Glutamatergic neuron (in vitro differentiated cells): ENCODE data around the gene LARP4B. TPM values are rescaled to one million over a fixed set of nuclear protein-coding genes. Genes with fewer than 3 reads are reported as not detected.
"Not testable (repeated sequence)": the region's sequence is repeated elsewhere in the genome, so short reads cannot be mapped to it uniquely, and the experiment has no call there.

ENCODE experiments used
- DNase-seq: peaks from one replicate; pipeline ENCODE4 v3.0.0; 2022
- H3K27ac Mint-ChIP-seq: one replicate; pipeline ENCODE4 v1.8.0; 2020; ENCODE audit warnings: mild to moderate bottlenecking, mixed read lengths, inconsistent platforms; ENCODE audit not compliant: unreplicated experiment
- H3K27me3 Mint-ChIP-seq: one replicate; pipeline ENCODE4 v1.8.0; 2020; ENCODE audit warnings: mild to moderate bottlenecking, moderate library complexity, mixed read lengths, inconsistent platforms; ENCODE audit not compliant: unreplicated experiment
- H3K36me3 Mint-ChIP-seq: one replicate; pipeline ENCODE4 v1.8.0; 2020; ENCODE audit warnings: mild to moderate bottlenecking, mixed read lengths, inconsistent platforms; ENCODE audit not compliant: unreplicated experiment
- H3K4me1 Mint-ChIP-seq: one replicate; pipeline ENCODE4 v1.8.0; 2020; ENCODE audit warnings: mild to moderate bottlenecking, low read depth, mixed read lengths, inconsistent platforms; ENCODE audit not compliant: unreplicated experiment
- H3K4me3 Mint-ChIP-seq: one replicate; pipeline ENCODE4 v1.8.0; 2020; ENCODE audit warnings: mild to moderate bottlenecking, mixed read lengths, inconsistent platforms; ENCODE audit not compliant: unreplicated experiment
- H3K9me3 Mint-ChIP-seq: one replicate; pipeline ENCODE4 v1.8.0; 2020; ENCODE audit warnings: mild to moderate bottlenecking, moderate library complexity, mixed read lengths, inconsistent platforms; ENCODE audit not compliant: unreplicated experiment
- total RNA-seq: library from RNA; stranded (reverse); fragmentation: NEBNext Ultra II Directional; extraction: Animal tissue kit (Norgen Biotek cat#: 25700); gene quantifications from one replicate; pipeline ENCODE4 v1.2.1, GENCODE V29; 2021; ENCODE audit not compliant: unreplicated experiment
- TF ChIP-seq, protein P1 (sequence below): fragments of 200-600 bp; sonication (generic); IDR thresholded peaks from one replicate; pipeline ENCODE4 v1.5.0; 2021; ENCODE audit not compliant: partially characterized antibody, unreplicated experiment

The LARP4B gene
- total RNA-seq, 1 donor from 2014 or later: 65.6 TPM

DNA sequence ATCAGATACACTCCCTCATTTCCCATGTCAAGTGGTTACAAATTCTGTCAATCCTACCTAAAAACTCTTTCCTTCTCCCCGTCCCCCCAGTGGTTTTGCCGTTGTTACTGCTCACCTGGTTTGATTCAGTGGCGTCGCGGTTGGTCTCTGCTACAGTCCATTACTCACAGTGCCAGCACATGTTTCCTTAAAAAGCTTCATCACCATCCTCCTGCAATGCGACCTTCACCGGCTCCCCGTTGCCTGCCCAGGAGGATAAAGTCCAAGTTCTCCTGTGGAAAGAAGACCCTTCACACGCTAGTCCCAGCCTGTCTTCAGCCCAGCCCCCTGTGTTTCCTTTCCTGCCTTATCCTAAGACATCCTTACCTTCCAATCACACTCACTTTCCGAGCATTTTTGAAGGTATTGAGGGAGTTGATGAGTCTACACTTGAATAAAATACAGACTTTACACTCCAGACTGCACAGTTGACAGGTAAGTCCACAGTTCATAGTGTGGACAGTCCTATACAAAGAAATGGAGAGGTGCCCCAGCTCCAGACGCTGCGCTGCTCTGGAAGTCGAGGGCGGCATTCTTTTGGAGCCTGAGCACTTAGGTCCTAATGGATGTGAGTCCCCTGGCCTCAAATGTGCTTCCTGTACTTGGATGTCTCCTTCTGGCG lies 3.4 kb upstream of the LARP4B start:
- H3K4me3 Mint-ChIP-seq: no peak overlapping the region
- H3K36me3 Mint-ChIP-seq: no peaks in the 10 kb centered on the region
- no peak for DNase-seq
- H3K27me3 Mint-ChIP-seq: peaks cover 7% of the 10 kb centered on the region
- H3K4me1 Mint-ChIP-seq: peaks cover 8% of the 10 kb centered on the region
- peaks cover 10% of the 10 kb centered on the region for H3K9me3 Mint-ChIP-seq
- no peak overlapping the region for H3K27ac Mint-ChIP-seq
- TF ChIP-seq, protein P1, sequence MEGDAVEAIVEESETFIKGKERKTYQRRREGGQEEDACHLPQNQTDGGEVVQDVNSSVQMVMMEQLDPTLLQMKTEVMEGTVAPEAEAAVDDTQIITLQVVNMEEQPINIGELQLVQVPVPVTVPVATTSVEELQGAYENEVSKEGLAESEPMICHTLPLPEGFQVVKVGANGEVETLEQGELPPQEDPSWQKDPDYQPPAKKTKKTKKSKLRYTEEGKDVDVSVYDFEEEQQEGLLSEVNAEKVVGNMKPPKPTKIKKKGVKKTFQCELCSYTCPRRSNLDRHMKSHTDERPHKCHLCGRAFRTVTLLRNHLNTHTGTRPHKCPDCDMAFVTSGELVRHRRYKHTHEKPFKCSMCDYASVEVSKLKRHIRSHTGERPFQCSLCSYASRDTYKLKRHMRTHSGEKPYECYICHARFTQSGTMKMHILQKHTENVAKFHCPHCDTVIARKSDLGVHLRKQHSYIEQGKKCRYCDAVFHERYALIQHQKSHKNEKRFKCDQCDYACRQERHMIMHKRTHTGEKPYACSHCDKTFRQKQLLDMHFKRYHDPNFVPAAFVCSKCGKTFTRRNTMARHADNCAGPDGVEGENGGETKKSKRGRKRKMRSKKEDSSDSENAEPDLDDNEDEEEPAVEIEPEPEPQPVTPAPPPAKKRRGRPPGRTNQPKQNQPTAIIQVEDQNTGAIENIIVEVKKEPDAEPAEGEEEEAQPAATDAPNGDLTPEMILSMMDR: no peak

DNA sequence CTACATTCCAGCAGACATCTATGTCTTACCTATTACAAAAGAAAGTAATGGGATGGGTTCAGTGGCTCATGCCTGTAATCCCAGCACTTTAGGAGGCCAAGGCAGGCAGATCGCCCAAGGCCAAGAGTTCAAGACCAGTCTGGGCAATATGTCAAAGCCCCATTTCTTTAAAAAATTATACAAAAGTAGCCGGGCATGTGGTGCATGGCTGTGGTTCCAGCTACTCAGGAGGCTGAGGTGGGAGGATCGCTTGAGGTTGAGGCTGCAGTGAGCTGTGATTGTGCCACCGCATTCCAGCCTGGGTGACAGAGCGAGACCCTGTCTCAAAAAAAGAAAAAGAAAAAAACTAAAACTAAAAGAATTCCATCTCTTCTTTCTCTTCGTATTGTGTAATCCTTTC lies 2.7 kb upstream of the LARP4B start:
- DNase-seq, H3K4me3 Mint-ChIP-seq, H3K27ac Mint-ChIP-seq, H3K27me3 Mint-ChIP-seq, H3K36me3 Mint-ChIP-seq: not testable (repeated sequence)
- H3K9me3 Mint-ChIP-seq: peaks cover 10% of the 10 kb centered on the region
- peaks cover 11% of the 10 kb centered on the region for H3K4me1 Mint-ChIP-seq

DNA sequence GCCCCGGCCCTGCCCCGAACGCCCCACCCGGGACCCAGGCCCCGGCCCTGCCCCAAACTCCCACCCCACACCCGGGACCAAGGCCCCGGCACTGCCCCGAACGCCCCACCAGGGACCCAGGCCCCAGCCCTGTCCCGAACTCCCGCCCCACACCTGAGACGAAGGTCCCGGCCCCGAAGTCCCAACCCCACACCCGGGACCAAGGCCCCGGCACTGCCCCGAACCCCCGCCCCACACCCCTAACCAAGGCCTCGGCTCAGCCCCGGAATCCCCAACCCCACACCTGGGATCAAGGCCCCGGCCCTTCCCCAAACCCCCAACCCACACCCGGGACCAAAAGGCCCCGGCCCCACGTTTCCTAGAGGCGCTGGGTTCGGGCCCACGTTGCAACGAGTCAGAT lies 1.1 kb upstream of the LARP4B start:
- peaks cover 11% of the 10 kb centered on the region for H3K4me1 Mint-ChIP-seq
- DNase-seq: no peak
- TF ChIP-seq, protein P1: no peak
- no peak overlapping the region for H3K27ac Mint-ChIP-seq
- H3K4me3 Mint-ChIP-seq: peak overlapping the region; percentile 83
- H3K27me3 Mint-ChIP-seq: peaks cover 7% of the 10 kb centered on the region
- peaks cover 10% of the 10 kb centered on the region for H3K9me3 Mint-ChIP-seq
- no peaks in the 10 kb centered on the region for H3K36me3 Mint-ChIP-seq

DNA sequence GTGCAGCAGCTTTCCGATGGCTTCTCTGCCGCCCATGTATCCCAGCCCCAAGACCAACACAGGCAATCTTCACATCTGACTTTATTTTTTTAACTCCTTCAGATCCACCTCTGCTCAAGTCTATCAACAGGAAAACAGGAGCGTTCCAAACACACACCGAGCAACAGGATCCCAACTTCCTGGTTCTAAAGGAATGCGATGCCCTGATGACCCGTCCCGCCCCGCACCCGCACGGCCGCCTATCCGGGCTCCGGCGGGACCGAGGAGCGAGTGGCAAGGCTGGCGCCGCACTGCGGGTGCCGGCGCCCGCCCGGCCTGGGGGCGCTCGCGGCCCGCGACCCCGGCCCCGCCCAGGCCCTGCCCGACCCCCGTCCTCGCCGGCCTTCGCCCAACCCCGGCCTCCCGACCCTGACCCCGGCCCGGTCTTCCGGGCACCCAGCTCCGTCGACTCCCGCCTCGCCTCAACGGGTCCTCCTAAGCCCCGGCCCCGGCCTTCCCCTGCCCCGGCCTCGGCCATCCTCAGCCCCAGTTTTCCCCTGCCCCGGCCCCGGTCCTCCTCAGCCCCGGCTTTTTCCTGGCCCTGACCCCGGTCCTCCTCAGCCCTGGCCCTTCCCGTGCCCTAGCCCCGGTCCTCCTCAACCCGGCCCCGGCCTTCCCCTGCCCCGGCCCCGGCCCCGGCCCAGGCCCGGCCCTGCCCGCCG lies 730 bp downstream of the LARP4B start:
- Mint-ChIP-seq H3K27me3 (peaks cover 9% of the 10 kb centered on the region), H3K4me3 (peak overlapping the region; percentile 97), H3K4me1 (peaks cover 11% of the 10 kb centered on the region), H3K27ac (peak overlapping the region; percentile 89), H3K36me3 (no peaks in the 10 kb centered on the region), H3K9me3 (peaks cover 13% of the 10 kb centered on the region)
- TF ChIP-seq, protein P1: no peak
- peak; percentile 40 for DNase-seq

DNA sequence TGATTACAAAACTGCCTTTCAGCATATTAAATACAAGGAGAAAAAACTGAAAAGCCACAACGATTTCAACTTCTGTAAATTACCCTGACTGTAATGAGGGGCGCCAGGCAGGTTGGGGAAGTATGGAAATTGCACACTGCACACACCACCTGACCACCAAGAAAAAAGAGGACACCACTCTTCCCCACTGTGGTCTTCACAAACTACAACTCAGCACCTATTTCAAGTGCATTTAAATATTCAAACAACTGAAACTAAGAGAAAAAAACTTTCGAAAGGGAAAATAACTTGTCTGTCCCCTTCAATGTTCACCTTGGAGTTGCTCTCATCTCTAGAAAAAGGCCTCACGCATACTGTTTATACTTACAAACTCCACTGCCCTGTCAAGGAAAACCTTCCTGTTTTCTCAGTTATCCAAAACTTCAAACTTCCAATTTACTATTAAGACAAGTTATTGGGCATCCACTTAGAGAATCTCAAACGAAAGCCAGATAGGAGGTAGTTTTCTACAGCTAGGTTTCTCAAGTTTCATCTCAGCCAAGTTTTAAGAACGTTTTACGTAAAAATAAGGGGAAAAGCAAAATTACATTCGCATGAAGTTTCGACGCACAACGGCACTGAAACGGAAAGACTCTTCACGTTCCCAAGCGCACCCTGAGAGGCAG lies 1.4 kb downstream of the LARP4B start:
- peak overlapping the region; percentile 97 for H3K4me3 Mint-ChIP-seq
- peaks cover 9% of the 10 kb centered on the region for H3K27me3 Mint-ChIP-seq
- DNase-seq: no peak
- no peaks in the 10 kb centered on the region for H3K36me3 Mint-ChIP-seq
- H3K9me3 Mint-ChIP-seq: peaks cover 13% of the 10 kb centered on the region
- TF ChIP-seq, protein P1: no peak
- peak overlapping the region; percentile 89 for H3K27ac Mint-ChIP-seq
- peaks cover 11% of the 10 kb centered on the region for H3K4me1 Mint-ChIP-seq
